Upper lobe of left lung (tissue), 4 donors: Measurements from ENCODE around the gene COG5.

ENCODE experiments used
- CTCF ChIP-seq, 6 experiments: fragments of 450-650 bp in 4 of 6; fragments of 200-600 bp in 2 of 6; sonication (generic) in 2 of 6; IDR thresholded peaks; one replicate each; pipeline ENCODE4 v1.5.1; 2016 to 2019; ENCODE audit warnings: antibody characterized with exemption in 6 of 6
- POLR2A ChIP-seq, 4 donors: fragments of 450-650 bp; IDR thresholded peaks; one replicate each; pipeline ENCODE4 v1.5.1; 2016 to 2017; ENCODE audit warnings: antibody characterized with exemption in 4 of 4, mild to moderate bottlenecking in 2 of 4
- POLR2AphosphoS5 ChIP-seq, 2 donors: sonication (generic); formaldehyde crosslinking; IDR thresholded peaks; one replicate each; pipeline ENCODE4 v1.5.1; 2017; ENCODE audit warnings: antibody characterized with exemption in 2 of 2

- TF ChIP-seq CTCF (IDR thresholded peaks at IDR 0.05) = no peak
- TF ChIP-seq POLR2AphosphoS5 (IDR thresholded peaks at IDR 0.05) = no peak
- TF ChIP-seq POLR2A (IDR thresholded peaks at IDR 0.05) = no peak
Measured at GRCh38 chr7:107474104-107474521, 89.6 kb downstream of the COG5 start.
